HG03103 (cell line): Measurements from ENCODE around the gene TRPV5.

Experiments
- ATAC-seq: cut with Tn5 transposase; IDR thresholded peaks from one replicate; pipeline ENCODE4 v1.9.1; 2021; ENCODE audit warnings: low read depth; ENCODE audit not compliant: unreplicated experiment

TRPV5 gene

DNA sequence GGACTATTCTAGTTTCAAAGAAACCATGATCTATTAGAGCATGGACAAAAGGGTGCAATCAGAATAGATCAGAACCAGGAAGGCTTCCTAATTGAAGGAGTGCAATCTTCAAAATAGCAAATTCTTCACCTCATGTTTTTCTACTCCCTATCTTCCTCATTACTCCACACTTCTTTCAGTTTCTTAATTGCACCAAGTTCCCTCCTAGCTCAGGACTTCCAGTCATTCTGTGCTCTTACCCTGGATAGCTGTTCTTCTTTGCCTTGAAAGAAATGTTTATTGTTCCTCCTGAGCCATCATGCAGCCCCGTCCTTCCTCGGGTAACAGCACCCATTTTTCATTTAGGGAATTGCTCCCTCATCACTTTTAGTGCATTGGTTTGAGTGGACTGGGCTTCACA lies 23.1 kb downstream of the TRPV5 start:
- ATAC-seq = no peak

GRCh38 chr7:142910031-142910433 lies 23.5 kb downstream of the TRPV5 start:
- no peak for ATAC-seq

- no peak for ATAC-seq
Measured at GRCh38 chr7:142908921-142909890, 24.3 kb downstream of the TRPV5 start.

- ATAC-seq = no peak
Measured at GRCh38 chr7:142908290-142908689, 25.3 kb downstream of the TRPV5 start.

DNA sequence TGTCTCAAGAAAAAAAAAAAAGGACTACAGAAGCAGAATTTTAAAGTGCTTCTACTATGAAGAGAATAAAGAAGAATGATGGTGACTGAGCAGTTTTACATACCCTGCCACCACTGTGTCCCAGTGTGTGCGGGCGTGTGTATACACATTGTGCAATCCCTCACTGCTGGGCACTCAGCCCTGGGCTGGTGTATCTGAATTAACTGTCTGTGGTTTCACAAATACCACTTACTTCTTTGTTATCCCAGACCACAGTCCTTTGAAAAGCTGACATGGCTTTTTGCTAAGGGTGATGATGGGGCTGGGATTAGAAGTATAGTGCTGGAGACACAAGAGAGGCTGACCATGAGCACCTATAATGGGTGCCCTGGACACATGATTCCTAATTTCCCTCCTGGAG lies 26.9 kb downstream of the TRPV5 start:
- no peak for ATAC-seq

DNA sequence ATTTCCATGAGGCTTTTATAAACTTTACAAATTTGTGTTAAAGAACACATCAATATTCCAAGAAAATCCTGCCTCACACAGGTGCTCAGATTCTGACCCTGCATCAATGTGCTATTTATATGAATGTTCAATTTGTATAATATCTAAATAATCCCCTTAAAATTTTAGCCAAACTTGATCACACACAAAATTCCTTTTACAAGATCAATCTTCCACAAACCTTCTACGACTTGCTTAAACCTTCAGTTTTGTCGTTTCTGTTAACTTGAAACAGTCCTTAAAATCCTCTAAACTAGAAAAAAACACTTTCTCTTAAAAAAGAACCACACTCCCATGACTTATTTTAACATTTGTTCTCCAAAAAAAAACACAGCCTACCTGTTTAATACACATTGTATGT lies 27.8 kb downstream of the TRPV5 start:
- ATAC-seq = no peak

DNA sequence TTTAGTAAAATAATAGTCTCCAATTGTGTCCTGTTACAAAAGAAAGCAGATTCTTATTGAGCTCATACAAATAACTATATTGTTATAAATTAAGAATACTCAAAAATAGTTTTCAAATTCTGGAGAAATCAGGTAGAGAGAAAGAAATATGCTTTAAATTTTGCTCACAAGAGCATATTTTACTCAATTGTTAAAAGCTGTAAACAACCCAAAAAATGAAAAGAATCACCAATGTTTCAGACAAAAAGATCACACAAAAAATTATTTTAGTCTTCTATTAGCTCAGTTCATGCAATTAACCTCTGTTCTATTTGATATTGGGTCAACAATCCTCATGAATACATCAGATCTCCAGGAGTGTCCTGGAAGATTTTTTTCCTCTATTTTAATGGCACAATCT lies 29.4 kb downstream of the TRPV5 start:
- ATAC-seq = no peak

DNA sequence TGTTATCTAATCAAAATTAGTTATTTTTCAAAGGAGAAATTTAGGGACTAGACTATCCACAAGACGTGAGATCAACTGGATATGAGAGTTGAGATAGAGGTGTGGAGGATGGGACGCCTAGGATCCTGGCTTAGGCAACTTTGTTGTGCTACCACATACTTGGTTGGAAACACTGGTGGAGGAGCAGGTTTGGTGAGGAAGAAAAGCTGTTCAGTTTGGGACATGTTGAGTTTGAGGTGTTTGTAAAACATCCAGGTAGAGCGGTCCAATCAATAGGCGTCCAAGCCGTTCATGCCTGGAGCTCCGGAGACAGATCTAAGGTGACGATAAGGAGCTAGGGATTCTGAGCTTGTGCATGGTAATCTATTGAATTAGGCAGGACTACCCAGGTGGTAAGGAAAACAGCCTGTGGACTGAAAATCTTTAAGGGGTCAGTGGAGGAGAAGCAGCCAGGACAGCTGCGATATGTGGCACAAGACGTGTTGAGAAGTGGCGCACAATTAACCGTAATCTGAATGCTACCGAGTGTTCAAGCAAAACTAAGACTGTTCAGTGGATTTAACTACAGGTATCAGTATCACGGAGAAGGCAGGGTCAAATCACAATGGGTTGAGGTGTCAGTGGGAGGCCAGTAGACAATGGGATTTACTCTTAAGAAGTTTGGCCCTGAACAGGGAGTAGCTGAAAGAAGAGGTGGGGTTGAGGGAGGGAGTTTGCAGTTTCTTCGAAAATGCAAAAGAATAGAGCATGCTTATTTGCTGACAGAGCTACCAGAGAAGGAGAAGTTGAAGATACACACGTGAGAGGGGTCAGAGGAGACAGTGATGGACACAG lies 31.9 kb downstream of the TRPV5 start:
- no peak for ATAC-seq

GRCh38 chr7:142899661-142900060 lies 33.9 kb downstream of the TRPV5 start:
- ATAC-seq = no peak

DNA sequence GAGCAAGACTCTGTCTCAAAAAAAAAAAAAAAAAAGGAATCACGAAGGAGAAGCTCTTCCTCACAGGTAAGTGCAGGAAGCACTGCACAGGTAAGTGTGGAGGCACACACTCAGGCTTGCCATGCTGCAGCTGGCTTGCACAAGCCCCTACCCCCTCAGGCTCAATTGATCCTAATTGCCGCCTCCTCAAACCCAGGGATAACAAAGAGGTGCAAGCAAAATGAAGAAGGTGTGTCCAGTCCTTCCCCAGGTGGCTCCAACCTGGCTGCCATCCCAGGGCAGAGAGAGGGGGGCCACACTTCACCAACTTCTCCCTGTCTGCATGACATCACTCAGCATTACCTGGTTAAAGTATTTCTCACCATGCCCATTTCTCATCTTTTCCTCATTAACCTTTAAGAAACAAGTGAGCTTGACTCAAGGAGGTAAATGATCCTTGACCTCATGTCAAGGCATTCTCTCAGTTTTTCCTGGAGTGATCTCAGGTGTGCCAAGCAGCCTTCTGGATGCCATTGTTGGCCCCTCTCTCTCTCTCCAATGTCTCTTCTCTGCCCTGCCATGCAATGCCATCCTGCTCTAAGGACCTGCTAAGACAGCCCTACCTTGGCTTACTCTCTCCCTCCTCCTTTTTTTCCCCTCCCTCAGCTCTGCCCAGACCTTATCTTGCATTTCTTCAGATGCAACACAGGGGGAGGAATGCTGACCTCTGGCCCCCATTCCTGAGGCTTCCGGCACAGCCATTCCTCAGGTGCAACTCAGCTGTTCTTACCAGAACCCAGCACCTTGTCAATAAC lies 35.0 kb downstream of the TRPV5 start:
- no peak for ATAC-seq

- no peak for ATAC-seq
Measured at GRCh38 chr7:142897691-142898090, 35.9 kb downstream of the TRPV5 start.

DNA sequence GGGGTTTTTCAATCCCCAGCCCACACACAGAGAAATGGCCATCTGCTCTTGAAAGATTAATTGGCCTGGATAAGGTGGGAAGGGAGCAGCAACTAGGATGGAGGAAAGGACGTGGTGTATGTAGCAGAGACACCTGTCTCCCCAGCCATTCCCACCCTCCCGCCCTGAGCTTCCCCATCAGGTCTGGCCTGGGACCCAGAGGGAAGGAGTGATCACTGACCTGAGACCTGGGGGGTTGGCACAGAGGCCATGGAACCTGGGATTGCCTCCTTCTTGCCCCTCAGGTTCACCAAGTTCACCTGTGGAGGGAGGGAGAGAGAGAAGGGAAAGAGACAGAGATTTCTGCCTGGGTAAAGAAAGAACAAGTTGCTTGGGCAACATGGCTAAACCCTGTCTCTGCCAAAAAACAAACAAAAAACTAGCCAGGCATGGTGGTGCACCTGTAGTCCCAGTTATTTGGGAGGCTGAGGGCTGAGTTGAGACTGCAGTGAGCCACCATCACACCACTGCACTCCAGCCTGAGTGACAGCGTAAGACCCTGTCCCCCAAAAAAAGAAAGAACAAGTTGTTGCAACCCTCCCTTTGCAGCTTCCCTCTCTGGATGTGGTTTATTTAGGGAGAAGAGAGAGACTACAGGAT lies 36.7 kb downstream of the TRPV5 start:
- ATAC-seq = no peak

DNA sequence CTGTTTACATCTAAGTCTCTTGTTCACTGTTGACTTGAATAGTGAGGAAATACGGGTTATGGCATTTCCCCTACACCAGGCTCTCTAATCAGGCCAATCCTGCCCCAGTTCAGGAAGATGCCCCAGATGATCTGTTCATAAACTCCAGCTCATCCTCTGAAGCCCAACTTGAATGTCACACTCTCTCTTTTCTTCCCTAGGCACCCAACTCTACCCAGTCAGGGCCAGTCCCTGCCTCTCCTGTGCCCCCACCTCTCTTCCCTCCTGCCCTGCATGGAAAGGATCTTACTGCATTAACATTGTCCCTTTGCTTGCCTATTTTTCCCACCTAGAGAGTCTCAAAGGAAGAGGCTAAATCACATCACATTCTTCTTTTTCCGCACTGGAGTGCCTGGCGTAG lies 37.4 kb downstream of the TRPV5 start:
- ATAC-seq = no peak

DNA sequence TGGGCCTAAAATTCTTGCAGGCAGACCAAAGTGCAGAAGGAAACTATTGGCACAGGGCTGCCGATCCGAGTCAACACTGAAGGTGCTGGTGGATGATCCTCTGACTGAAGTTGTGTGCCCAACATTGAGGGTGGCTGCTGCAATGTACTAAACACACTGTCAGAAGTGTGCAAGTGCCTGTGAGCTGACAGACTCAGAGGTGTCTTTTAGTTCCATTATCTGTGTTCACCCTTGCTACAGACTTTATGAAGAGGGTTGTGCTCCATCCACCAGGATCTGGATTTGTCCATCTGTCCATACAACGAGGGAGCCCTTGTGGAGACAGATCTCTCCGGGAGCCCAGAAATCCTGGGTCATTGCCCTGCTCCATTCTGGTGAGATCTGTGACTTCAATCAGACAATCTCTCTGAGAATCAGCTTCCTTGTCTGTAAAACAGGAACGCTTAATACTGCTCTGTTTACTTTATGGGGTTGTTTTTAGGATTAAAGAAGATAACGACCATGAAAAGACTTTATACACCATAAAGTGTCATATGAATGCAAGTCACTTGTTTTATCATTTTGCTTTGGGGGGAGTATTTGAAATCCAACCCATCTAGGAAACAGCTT lies 38.5 kb downstream of the TRPV5 start:
- ATAC-seq = no peak

DNA sequence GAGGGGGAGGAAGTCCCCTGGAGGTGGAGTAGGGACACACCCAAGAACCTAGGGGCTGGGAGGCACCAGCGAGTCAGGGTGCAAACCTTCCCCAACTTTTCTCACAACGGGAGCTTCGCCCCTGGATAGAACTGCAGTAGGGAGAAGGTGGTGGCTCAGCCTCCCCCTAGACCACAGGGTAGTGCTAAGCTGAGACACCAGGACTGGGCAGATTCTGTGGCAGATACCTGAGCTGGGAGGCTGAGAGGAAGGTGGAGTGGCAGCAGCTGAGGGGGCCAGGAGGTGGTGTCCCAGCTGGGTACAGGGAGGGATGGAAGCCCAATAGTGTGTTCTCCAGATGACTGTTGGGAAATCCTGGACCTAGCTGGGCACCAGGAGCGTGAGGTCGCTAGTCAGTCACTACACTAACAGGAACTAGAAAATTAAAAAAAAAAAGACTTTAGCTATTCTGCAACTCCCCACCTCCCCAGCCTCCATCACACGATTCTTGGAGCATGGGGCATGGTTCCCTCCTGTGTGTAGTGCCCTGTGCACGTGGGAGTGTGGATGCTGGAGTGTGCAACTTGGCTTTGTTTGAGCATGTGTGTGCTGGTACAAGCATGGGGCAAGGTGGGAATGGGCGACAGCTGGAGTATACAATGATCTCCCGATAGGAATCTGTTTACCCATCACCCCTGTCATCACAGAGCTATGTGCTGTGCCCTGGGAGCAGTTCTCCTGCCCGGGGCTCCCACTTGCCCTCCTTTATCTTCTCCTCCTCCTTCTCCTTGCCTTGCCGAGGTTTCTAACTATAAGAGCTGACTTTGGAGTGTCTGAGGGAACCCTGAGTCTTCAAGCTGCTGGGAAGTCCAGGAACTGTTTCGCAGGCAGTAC lies 39.2 kb downstream of the TRPV5 start:
- ATAC-seq = no peak

GRCh38 chr7:142892951-142893350 lies 40.6 kb downstream of the TRPV5 start:
- ATAC-seq = no peak

GRCh38 chr7:142891490-142892082 lies 42.0 kb downstream of the TRPV5 start:
- no peak for ATAC-seq

GRCh38 chr7:142890874-142891485 lies 42.6 kb downstream of the TRPV5 start:
- ATAC-seq = no peak
